Gastrocnemius medialis (tissue), 4 donors: ENCODE measurements around the gene ZNF417. TPM values are rescaled to one million over a fixed set of nuclear protein-coding genes. Genes with fewer than 3 reads are reported as not detected.

Experiments
- ATAC-seq, 2 donors: fragments of 150-250 bp; one replicate each; pipeline ENCODE4 v1.9.1; 2016
- DNase-seq, 2 donors: peaks; one replicate each; pipeline ENCODE4 v3.0.0-alpha.2; 2019
- H3K27ac ChIP-seq, 4 donors: fragments of 200-600 bp; sonication (generic); 1 replicate in 1 of 4; 2 replicates in 3 of 4; pipeline ENCODE4 v1.5.1; 2016 to 2018; ENCODE audit warnings: mild to moderate bottlenecking in 2 of 4, moderate library complexity in 1 of 4
- H3K27me3 ChIP-seq, 3 donors: fragments of 200-600 bp; sonication (generic) in 2 of 3; 1 replicate in 1 of 3; 2 replicates in 2 of 3; pipeline versions ENCODE4 v1.5.1 to v1.6.0; 2016 to 2019; ENCODE audit warnings: mild to moderate bottlenecking in 1 of 3, moderate library complexity in 1 of 3
- H3K36me3 ChIP-seq, 2 donors: fragments of 200-600 bp; sonication (generic) in 1 of 2; one replicate each; pipeline ENCODE4 v1.5.1; 2017 to 2018
- H3K4me1 ChIP-seq, 2 donors: fragments of 200-600 bp; sonication (generic) in 1 of 2; one replicate each; pipeline ENCODE4 v1.5.1; 2016 to 2017; ENCODE audit warnings: mild to moderate bottlenecking in 2 of 2
- H3K4me3 ChIP-seq, 4 donors: fragments of 200-600 bp; sonication (generic) in 3 of 4; 1 replicate in 1 of 4; 2 replicates in 3 of 4; pipeline ENCODE4 v1.5.1; 2016 to 2019; ENCODE audit warnings: mild to moderate bottlenecking in 2 of 4
- H3K9me3 ChIP-seq, 3 donors: fragments of 200-600 bp; sonication (generic) in 2 of 3; 1 replicate in 1 of 3; 2 replicates in 2 of 3; pipeline ENCODE4 v1.5.1; 2016 to 2019
- CTCF ChIP-seq, 5 experiments: fragments of 450-650 bp in 3 of 5; fragments of 200-600 bp in 2 of 5; sonication (generic) in 2 of 5; IDR thresholded peaks in 4 of 5; conservative IDR thresholded peaks in 1 of 5; 1 replicate in 4 of 5; 2 replicates in 1 of 5; pipeline ENCODE4 v1.5.1; 2016 to 2019; ENCODE audit warnings: antibody characterized with exemption in 5 of 5, mild to moderate bottlenecking in 3 of 5, moderate library complexity in 3 of 5
- POLR2A ChIP-seq, 2 donors: fragments of 450-650 bp; IDR thresholded peaks; one replicate each; pipeline ENCODE4 v1.6.1; 2017; ENCODE audit warnings: antibody characterized with exemption in 2 of 2, mild to moderate bottlenecking in 2 of 2, moderate library complexity in 2 of 2
- in situ Hi-C, 4 donors: fragments of 200-750 bp; cut with MboI; loops; one replicate each; pipeline versions ENCODE4 v1.15.0 to v1.8.0; 2017; ENCODE audit warnings: low sequenced_read_pairs in 4 of 4
- intact Hi-C: fragments of 100-400 bp; cut with DNase I; formaldehyde crosslinking; loops from one replicate; pipeline ENCODE4 v1.15.1; 2023; ENCODE audit warnings: low total_unique reads
- total RNA-seq, 4 donors: library from RNA; depleted of rRNA; stranded (reverse); fragments of >200 nt; gene quantifications; one replicate each; pipeline versions ENCODE4 v1.1.0 to v1.2.3, GENCODE V29; 2016

Gene ZNF417
- total RNA-seq, 4 donors from 2014 or later = 2.6 to 8.4 (median 4.6) TPM

DNA sequence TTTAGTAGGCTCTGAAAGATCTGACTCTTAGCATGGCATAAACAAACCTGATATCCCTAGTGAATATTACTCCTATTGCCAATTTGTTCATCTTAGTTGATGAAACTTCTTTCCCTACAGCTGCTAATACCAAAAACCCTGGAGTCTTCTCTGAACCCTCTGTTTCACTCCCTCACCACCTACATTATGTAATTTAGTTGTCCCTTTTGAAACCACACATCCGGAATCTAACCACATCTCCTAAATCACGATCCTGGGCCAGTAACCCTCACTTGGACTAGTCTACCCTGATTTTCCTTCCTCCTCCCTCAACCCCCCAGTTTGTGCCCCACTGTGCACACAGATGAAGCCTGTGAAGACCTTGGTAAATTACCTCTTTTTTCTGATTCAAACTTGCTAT, 29.9 kb upstream of the ZNF417 start:
- TF ChIP-seq POLR2A (IDR thresholded peaks at IDR 0.05) (no peak), CTCF (IDR thresholded peaks at IDR 0.05 in 4 of 5, conservative IDR thresholded peaks at IDR 0.05 in 1 of 5) (no peak)
- in situ Hi-C loops = no loop called here
- peaks cover 7 to 8% of the 10 kb centered on the region in 2 donors for H3K4me1 ChIP-seq
- intact Hi-C loops = loop anchor here (5.0 kb wide), 2 partner anchors 56 to 369 kb away; partner anchors contain the start of genes ZNF416 and ZNF606
- DNase-seq = no peak
- ATAC-seq = no peak
- H3K9me3 ChIP-seq = peaks cover 0 to 34% (median 0%) of the 10 kb centered on the region in 3 donors
- no peaks in the 10 kb centered on the region for H3K27me3 ChIP-seq
- H3K27ac ChIP-seq = no peak overlapping the region
- peaks cover 0 to 39% of the 10 kb centered on the region in 2 donors for H3K36me3 ChIP-seq
- peak overlapping the region; percentile 77 to 99 (median 93) for H3K4me3 ChIP-seq

GRCh38 chr19:57941593-57941992, 25.2 kb upstream of the ZNF417 start:
- Histone ChIP-seq H3K27ac (no peak overlapping the region), H3K27me3 (no peaks in the 10 kb centered on the region), H3K4me1 (peaks cover 4 to 6% of the 10 kb centered on the region in 2 donors), H3K36me3 (peaks cover 7 to 78% of the 10 kb centered on the region in 2 donors), H3K4me3 (no peak overlapping the region), H3K9me3 (peaks cover 6 to 52% (median 12%) of the 10 kb centered on the region in 3 donors)
- intact Hi-C loops (no loop called here), in situ Hi-C loops (no loop called here)
- no peak for DNase-seq
- no peak for TF ChIP-seq CTCF (IDR thresholded peaks at IDR 0.05 in 4 of 5, conservative IDR thresholded peaks at IDR 0.05 in 1 of 5)
- no peak for TF ChIP-seq POLR2A (IDR thresholded peaks at IDR 0.05)
- ATAC-seq = no peak

DNA sequence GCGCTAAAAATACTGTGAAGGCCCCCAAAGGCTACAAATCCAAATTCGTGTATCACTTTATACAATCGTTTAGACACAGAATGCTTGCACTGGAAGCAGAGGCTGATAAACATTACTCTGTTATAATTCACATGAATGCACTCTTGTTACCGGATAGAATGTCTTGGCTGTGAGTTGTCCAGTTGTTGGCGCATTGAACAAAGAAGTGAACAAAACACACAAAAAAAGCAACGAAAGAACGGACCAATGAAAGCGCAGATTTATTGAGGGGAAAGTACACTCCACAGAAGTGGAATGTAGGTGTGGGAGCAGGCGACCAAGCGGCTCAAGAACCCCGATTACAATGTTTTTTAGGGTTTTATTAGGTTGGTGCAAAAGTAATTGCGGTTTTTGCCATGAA, 19.3 kb upstream of the ZNF417 start:
- DNase-seq (no peak), ATAC-seq (no peak)
- Histone ChIP-seq H3K4me3 (peak overlapping the region in 3 of 4 donors; percentile 70 to 86 (median 80)), H3K9me3 (peaks cover 6 to 36% (median 16%) of the 10 kb centered on the region in 3 donors), H3K36me3 (peaks cover 7 to 67% of the 10 kb centered on the region in 2 donors), H3K4me1 (no peaks in the 10 kb centered on the region), H3K27me3 (no peaks in the 10 kb centered on the region), H3K27ac (no peak overlapping the region)
- TF ChIP-seq CTCF (IDR thresholded peaks at IDR 0.05 in 4 of 5, conservative IDR thresholded peaks at IDR 0.05 in 1 of 5) (no peak), POLR2A (IDR thresholded peaks at IDR 0.05) (no peak)
- intact Hi-C loops (no loop called here), in situ Hi-C loops (no loop called here)

DNA sequence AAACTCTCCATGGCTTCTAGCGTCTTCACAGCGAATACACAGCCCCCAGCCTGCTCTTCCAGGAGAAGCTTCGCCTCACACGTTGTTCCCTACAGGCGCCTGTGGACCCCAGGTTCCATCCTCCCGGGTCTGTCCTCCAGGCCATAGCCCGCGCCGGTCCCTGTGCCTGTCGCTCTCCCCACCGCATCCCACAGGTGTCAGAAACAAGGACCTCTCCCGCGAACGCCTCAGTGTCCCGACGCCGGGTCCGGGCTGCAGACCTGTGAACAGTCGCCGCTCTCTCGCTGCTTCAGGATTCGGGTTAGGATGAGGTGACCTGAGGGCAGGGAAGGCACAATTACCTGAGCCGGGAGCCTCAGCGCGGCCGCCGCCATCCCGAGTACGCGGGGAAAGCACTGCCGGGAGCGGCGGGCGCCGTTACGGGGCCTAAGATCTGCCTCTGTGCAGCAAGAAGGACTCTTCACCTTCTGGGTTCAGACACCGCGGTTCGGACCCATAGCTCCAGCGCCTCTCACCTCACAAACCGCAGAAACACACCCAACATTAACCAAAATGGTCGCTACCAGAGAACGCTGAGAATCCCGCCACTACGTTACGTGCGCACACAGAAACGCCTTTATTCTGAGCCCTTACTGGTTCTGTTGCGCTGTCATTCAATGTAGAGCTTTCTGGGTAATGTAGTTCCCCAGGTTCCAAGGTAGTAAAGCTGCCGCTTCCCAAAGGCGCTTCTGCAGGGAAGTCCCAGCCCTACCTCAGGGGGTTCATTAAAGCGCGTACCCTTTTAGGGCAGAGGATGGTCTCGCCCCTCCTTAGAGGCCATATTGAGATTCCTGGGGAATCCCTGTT, 18.7 kb upstream of the ZNF417 start, which contains the start of gene ZNF418:
Gene ZNF418, minus strand, starts transcription at position 583 of the 846 bp plus-strand sequence. CDS start 1,580 bp downstream, outside the sequence.
- in situ Hi-C loops = no loop called here
- peak within 1 kb of the TSS; percentile 70 to 86 (median 76) for H3K4me3 ChIP-seq
- no peaks in the 10 kb centered on the region for H3K4me1 ChIP-seq
- peaks cover 6 to 32% (median 16%) of the 10 kb centered on the region in 3 donors for H3K9me3 ChIP-seq
- H3K27ac ChIP-seq = peak within 1 kb of the TSS; percentile 51 to 80 (median 74)
- intact Hi-C loops = no loop called here
- H3K27me3 ChIP-seq = no peaks in the 10 kb centered on the region
- H3K36me3 ChIP-seq = peaks cover 7 to 62% of the 10 kb centered on the region in 2 donors
- peak; percentile 25 to 48 for DNase-seq
- TF ChIP-seq CTCF (IDR thresholded peaks at IDR 0.05 in 4 of 5, conservative IDR thresholded peaks at IDR 0.05 in 1 of 5) (no peak), POLR2A (IDR thresholded peaks at IDR 0.05) (no peak)
- peak; percentile 99 for ATAC-seq
